Sigmoid colon (tissue), 4 donors: ENCODE results near the gene RPLP2.

Experiments used
- EP300 ChIP-seq, 4 donors: sonication (generic); formaldehyde crosslinking; IDR thresholded peaks; one replicate each; pipeline ENCODE4 v1.6.1; 2017; ENCODE audit warnings: antibody characterized with exemption in 4 of 4
- TF ChIP-seq, protein P1 (sequence below), 4 experiments: fragments of 450-650 bp in 3 of 4; fragments of 200-600 bp in 1 of 4; IDR thresholded peaks; one replicate each; pipeline ENCODE4 v1.5.1; 2016 to 2019; ENCODE audit warnings: antibody characterized with exemption in 4 of 4, mild to moderate bottlenecking in 3 of 4, moderate library complexity in 2 of 4

- TF ChIP-seq, protein P1, sequence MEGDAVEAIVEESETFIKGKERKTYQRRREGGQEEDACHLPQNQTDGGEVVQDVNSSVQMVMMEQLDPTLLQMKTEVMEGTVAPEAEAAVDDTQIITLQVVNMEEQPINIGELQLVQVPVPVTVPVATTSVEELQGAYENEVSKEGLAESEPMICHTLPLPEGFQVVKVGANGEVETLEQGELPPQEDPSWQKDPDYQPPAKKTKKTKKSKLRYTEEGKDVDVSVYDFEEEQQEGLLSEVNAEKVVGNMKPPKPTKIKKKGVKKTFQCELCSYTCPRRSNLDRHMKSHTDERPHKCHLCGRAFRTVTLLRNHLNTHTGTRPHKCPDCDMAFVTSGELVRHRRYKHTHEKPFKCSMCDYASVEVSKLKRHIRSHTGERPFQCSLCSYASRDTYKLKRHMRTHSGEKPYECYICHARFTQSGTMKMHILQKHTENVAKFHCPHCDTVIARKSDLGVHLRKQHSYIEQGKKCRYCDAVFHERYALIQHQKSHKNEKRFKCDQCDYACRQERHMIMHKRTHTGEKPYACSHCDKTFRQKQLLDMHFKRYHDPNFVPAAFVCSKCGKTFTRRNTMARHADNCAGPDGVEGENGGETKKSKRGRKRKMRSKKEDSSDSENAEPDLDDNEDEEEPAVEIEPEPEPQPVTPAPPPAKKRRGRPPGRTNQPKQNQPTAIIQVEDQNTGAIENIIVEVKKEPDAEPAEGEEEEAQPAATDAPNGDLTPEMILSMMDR (IDR thresholded peaks at IDR 0.05) = no peak
- no peak for TF ChIP-seq EP300 (IDR thresholded peaks at IDR 0.05)
Measured at GRCh38 chr11:826836-827145, 17.0 kb downstream of the RPLP2 start.
